ENCODE results near the gene ACSBG1. TPM values are rescaled to one million over a fixed set of nuclear protein-coding genes. Genes with fewer than 3 reads are reported as not detected.
A peak's percentile ranks its signal among the peaks of the same experiment; 100 is the strongest.

The ACSBG1 gene
- total RNA-seq, 2 donors from 2014 or later, result not detected

DNA sequence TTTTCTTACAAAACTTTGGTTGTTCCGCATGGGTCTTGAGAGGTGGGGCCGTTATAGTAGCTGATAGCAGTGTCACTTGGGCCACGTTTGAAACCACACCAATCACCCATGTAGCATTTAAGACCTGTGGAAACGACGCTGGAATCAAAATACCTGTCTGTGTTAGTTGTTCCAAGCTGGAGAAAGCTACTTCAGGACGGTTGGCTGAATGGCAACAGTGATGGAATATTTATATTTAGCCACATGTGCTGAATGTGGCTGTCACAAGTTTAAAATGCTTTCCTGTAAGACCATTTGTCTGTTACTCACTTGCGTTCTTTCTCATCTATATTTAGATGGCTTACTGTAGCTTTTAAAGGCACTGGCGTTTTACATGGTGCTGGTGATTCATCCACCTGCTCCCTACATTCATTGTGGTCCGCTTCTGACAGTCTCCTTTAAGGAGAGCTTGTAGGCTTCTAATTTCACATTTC, 31.4 kb upstream of the ACSBG1 start:
- Histone ChIP-seq H3K4me3 (peak overlapping the region; percentile 85), H3K36me3 (no peaks in the 10 kb centered on the region), H3K9me3 (no peaks in the 10 kb centered on the region), H3K27me3 (replicated peaks; ENCODE audit: insufficient read depth) (no peaks in the 10 kb centered on the region), H3K27ac (peak overlapping the region; percentile 55 to 82), H3K4me1 (ENCODE audit: control insufficient read depth in 1 of 2, low read depth in 2 of 2) (peaks cover 3 to 30% of the 10 kb centered on the region in 2 donors)
- peak; percentile 17 for DNase-seq (ENCODE audit: low spot score)
- TF ChIP-seq, protein P1, sequence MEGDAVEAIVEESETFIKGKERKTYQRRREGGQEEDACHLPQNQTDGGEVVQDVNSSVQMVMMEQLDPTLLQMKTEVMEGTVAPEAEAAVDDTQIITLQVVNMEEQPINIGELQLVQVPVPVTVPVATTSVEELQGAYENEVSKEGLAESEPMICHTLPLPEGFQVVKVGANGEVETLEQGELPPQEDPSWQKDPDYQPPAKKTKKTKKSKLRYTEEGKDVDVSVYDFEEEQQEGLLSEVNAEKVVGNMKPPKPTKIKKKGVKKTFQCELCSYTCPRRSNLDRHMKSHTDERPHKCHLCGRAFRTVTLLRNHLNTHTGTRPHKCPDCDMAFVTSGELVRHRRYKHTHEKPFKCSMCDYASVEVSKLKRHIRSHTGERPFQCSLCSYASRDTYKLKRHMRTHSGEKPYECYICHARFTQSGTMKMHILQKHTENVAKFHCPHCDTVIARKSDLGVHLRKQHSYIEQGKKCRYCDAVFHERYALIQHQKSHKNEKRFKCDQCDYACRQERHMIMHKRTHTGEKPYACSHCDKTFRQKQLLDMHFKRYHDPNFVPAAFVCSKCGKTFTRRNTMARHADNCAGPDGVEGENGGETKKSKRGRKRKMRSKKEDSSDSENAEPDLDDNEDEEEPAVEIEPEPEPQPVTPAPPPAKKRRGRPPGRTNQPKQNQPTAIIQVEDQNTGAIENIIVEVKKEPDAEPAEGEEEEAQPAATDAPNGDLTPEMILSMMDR (IDR thresholded peaks at IDR 0.05), result no peak
- ATAC-seq (ENCODE audit: insufficient number of reproducible peaks, low FRiP score, low read depth), result peak; percentile 81

- H3K9me3 ChIP-seq, result no peaks in the 10 kb centered on the region
- H3K27ac ChIP-seq, result peak overlapping the region; percentile 55 to 82
- ATAC-seq (ENCODE audit: insufficient number of reproducible peaks, low FRiP score, low read depth), result no peak
- no peaks in the 10 kb centered on the region for H3K36me3 ChIP-seq
- no peaks in the 10 kb centered on the region for H3K27me3 ChIP-seq (replicated peaks; ENCODE audit: insufficient read depth)
- H3K4me3 ChIP-seq, result peak overlapping the region; percentile 85
- H3K4me1 ChIP-seq (ENCODE audit: control insufficient read depth in 1 of 2, low read depth in 2 of 2), result peaks cover 3 to 30% of the 10 kb centered on the region in 2 donors
- DNase-seq (ENCODE audit: low spot score), result no peak
- TF ChIP-seq, protein P1 (IDR thresholded peaks at IDR 0.05), result no peak
Measured at GRCh38 chr15:78265137-78265460, 30.7 kb upstream of the ACSBG1 start.

DNA sequence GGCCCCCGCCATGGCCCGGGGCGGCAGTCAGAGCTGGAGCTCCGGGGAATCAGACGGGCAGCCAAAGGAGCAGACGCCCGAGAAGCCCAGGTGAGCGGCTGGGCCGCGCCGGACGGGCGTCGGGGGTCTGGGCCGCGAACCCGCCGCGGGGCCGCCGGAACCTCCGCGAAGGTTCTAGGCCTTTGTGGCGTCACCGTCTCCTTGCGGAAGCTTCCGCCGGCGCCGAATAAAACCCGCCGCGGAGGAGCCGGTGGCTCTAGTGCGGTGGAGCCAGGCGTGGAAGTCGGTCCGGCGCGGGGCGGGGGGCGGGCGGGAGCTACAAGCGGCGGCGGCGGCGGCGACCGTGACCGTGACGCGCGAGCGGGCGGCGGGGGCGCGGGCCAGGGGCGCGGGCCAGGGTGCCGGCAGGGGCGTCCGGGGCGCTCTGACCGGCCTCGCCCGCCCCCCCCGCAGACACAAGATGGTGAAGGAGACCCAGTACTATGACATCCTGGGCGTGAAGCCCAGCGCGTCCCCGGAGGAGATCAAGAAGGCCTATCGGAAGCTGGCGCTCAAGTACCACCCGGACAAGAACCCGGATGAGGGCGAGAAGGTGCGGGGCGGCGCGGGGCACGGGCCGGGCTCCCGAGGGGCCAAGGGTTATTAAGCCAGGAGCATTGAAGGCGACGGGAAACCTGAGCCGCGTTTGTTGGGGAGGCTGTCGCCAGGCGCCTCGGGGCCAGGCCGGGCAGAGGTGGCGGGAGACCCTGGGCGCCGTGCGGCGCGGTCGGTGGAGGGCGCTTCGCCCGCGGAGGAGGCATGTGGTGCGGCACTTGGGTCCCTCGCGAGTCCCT, 30.2 kb upstream of the ACSBG1 start, which contains the start of gene DNAJA4:
Gene DNAJA4 (plus strand): TSS at position 259 of the 833 bp plus-strand sequence. CDS start 202 bp downstream, at position 461.
- Histone ChIP-seq H3K4me1 (ENCODE audit: control insufficient read depth in 1 of 2, low read depth in 2 of 2) (peaks cover 3 to 30% of the 10 kb centered on the region in 2 donors), H3K27me3 (replicated peaks; ENCODE audit: insufficient read depth) (no peaks in the 10 kb centered on the region), H3K9me3 (no peaks in the 10 kb centered on the region), H3K36me3 (no peaks in the 10 kb centered on the region), H3K27ac (peak within 1 kb of the TSS; percentile 55 to 82), H3K4me3 (peak within 1 kb of the TSS; percentile 85)
- ATAC-seq (ENCODE audit: insufficient number of reproducible peaks, low FRiP score, low read depth) (peak; percentile 6), DNase-seq (ENCODE audit: low spot score) (no peak)
- TF ChIP-seq, protein P1 (IDR thresholded peaks at IDR 0.05), result no peak

DNA sequence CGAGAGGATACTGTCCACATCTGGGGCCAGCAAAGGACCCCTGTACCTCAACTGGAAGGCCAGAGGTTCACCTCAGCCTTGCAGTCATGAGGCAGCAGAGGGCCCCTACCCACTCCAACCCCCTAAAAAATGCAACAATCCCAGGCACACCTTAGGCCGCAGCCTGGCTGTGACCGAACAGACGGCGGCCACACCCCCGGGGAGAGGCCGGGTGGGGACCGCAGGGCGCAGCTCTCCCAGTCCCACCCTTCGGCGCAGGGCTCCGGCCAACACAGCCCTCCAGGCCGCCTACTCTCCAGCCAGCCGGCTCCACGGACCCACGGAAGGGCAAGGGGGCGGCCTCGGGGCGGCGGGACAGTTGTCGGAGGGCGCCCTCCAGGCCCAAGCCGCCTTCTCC, 29.5 kb upstream of the ACSBG1 start:
- peak overlapping the region; percentile 49 to 54 for H3K27ac ChIP-seq
- H3K36me3 ChIP-seq, result no peaks in the 10 kb centered on the region
- DNase-seq (ENCODE audit: low spot score), result no peak
- TF ChIP-seq, protein P1 (IDR thresholded peaks at IDR 0.05), result no peak
- no peak for ATAC-seq (ENCODE audit: insufficient number of reproducible peaks, low FRiP score, low read depth)
- no peaks in the 10 kb centered on the region for H3K27me3 ChIP-seq (replicated peaks; ENCODE audit: insufficient read depth)
- peaks cover 3 to 30% of the 10 kb centered on the region in 2 donors for H3K4me1 ChIP-seq (ENCODE audit: control insufficient read depth in 1 of 2, low read depth in 2 of 2)
- peak overlapping the region; percentile 85 for H3K4me3 ChIP-seq
- H3K9me3 ChIP-seq, result no peaks in the 10 kb centered on the region

DNA sequence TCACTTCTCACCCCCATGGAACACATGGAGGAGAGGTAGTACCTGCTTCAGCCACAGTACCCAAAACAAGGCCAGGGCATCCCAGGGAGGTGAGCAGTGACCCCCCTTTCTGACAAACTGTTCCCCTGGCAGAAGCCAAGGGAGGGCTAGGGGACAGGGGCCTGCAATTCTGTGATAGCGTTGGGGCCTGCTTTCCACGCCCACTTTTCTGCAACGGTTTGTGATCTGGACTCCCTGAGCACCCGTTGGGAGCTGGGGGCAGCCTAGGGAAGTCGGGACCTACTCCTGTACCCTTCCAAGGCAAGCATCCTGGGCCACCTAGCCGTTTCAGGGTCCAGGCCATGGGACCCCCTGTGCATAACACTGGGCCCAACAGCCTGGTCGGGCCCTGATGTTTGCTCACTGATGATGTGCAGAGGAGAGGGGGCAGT, 29.0 kb upstream of the ACSBG1 start:
- ATAC-seq (ENCODE audit: insufficient number of reproducible peaks, low FRiP score, low read depth) (no peak), DNase-seq (ENCODE audit: low spot score) (no peak)
- Histone ChIP-seq H3K4me3 (no peak overlapping the region), H3K27me3 (replicated peaks; ENCODE audit: insufficient read depth) (no peaks in the 10 kb centered on the region), H3K4me1 (ENCODE audit: control insufficient read depth in 1 of 2, low read depth in 2 of 2) (peaks cover 3 to 30% of the 10 kb centered on the region in 2 donors), H3K9me3 (no peaks in the 10 kb centered on the region), H3K36me3 (no peaks in the 10 kb centered on the region), H3K27ac (no peak overlapping the region)
- TF ChIP-seq, protein P1 (IDR thresholded peaks at IDR 0.05), result peak; percentile 18

Data from thoracic aorta (tissue), 2 donors.